Middle frontal gyrus (tissue), 1 donor: Measurements from ENCODE around the gene SLC15A3.
A peak's percentile ranks its signal among the peaks of the same experiment; 100 is the strongest.
"Not testable (repeated sequence)": the region's sequence is repeated elsewhere in the genome, so short reads cannot be mapped to it uniquely, and the experiment has no call there.

Experiments
- DNase-seq: peaks from one replicate; pipeline ENCODE4 v3.0.0-alpha.2; 2015; ENCODE audit warnings: low spot score; ENCODE audit errors: extremely low spot score

SLC15A3 gene

GRCh38 chr11:60914633-60915247 lies 37.2 kb downstream of the SLC15A3 start:
- DNase-seq, result no peak

- DNase-seq, result peak; percentile 87
Observed at GRCh38 chr11:60913793-60914632, 38.0 kb downstream of the SLC15A3 start, which contains the start of gene TMEM109. Gene TMEM109, plus strand, starts transcription at chr11:60914158. Its CDS starts 5,536 bp downstream, at chr11:60919694.

GRCh38 chr11:60912851-60913528 lies 39.0 kb downstream of the SLC15A3 start:
- DNase-seq, result no peak

GRCh38 chr11:60912223-60912850 lies 39.6 kb downstream of the SLC15A3 start:
- DNase-seq, result no peak

- DNase-seq, result no peak
Observed at GRCh38 chr11:60910711-60911380, 41.1 kb downstream of the SLC15A3 start.

GRCh38 chr11:60910281-60910687 lies 41.7 kb downstream of the SLC15A3 start:
- DNase-seq, result no peak

- not testable (repeated sequence) for DNase-seq
Observed at GRCh38 chr11:60909680-60910280, 42.2 kb downstream of the SLC15A3 start.

- DNase-seq, result no peak
Observed at GRCh38 chr11:60908803-60909202, 43.2 kb downstream of the SLC15A3 start.

- peak; percentile 99 for DNase-seq
Observed at GRCh38 chr11:60906132-60906972, 45.6 kb downstream of the SLC15A3 start, which contains the start of gene PRPF19. Gene PRPF19, minus strand, starts transcription at chr11:60906585. Its CDS starts 203 bp downstream, at chr11:60906382.

GRCh38 chr11:60905551-60906113 lies 46.3 kb downstream of the SLC15A3 start:
- DNase-seq, result peak; percentile 25

- DNase-seq, result no peak
Observed at GRCh38 chr11:60905047-60905446, 46.9 kb downstream of the SLC15A3 start.

- DNase-seq, result no peak
Observed at GRCh38 chr11:60902625-60903024, 49.4 kb downstream of the SLC15A3 start.

GRCh38 chr11:60900673-60901404 lies 51.1 kb downstream of the SLC15A3 start:
- peak; percentile 32 for DNase-seq

- DNase-seq, result no peak
Observed at GRCh38 chr11:60899977-60900376, 52.0 kb downstream of the SLC15A3 start.

GRCh38 chr11:60899046-60899936 lies 52.7 kb downstream of the SLC15A3 start:
- peak; percentile 36 for DNase-seq

GRCh38 chr11:60897496-60897895 lies 54.5 kb downstream of the SLC15A3 start:
- DNase-seq, result no peak

GRCh38 chr11:60895687-60896086 lies 56.3 kb downstream of the SLC15A3 start:
- no peak for DNase-seq
